Measurements from ENCODE around the gene PRX. TPM values are rescaled to one million over a fixed set of nuclear protein-coding genes. Genes with fewer than 3 reads are reported as not detected.
"Not testable (repeated sequence)": the region's sequence is repeated elsewhere in the genome, so short reads cannot be mapped to it uniquely, and the experiment has no call there.

The PRX gene
- total RNA-seq, 3 donors from 2014 or later, result 0.71 to 0.82 (median 0.79) TPM

- peaks cover 5% of the 10 kb centered on the region for H3K36me3 Mint-ChIP-seq (ENCODE audit: insufficient read depth)
- DNase-seq (peak; percentile 95), ATAC-seq (peak; percentile 77 to 80)
- no peaks in the 10 kb centered on the region for H3K27me3 Mint-ChIP-seq (ENCODE audit: low read depth)
- H3K9me3 Mint-ChIP-seq, result no peaks in the 10 kb centered on the region
- peaks cover 17% of the 10 kb centered on the region for H3K4me1 Mint-ChIP-seq (ENCODE audit: low read depth)
- peak within 1 kb of the TSS; percentile 97 for H3K4me3 Mint-ChIP-seq
Observed at GRCh38 chr19:40444000-40444824, 31.0 kb upstream of the PRX start, which contains the start of gene SERTAD3. SERTAD3 (minus strand) TSS chr19:40444335; CDS start chr19:40442080, 2,255 bp downstream.

- Mint-ChIP-seq H3K4me3 (peak overlapping the region; percentile 97), H3K27me3 (ENCODE audit: low read depth) (no peaks in the 10 kb centered on the region)
- ATAC-seq, result peak; percentile 82 to 83
Observed at GRCh38 chr19:40443131-40443999, 30.2 kb upstream of the PRX start.

GRCh38 chr19:40442328-40443130, 29.4 kb upstream of the PRX start:
- Mint-ChIP-seq H3K4me1 (ENCODE audit: low read depth) (peaks cover 17% of the 10 kb centered on the region), H3K4me3 (peak overlapping the region; percentile 97), H3K36me3 (ENCODE audit: insufficient read depth) (peaks cover 5% of the 10 kb centered on the region), H3K9me3 (no peaks in the 10 kb centered on the region), H3K27me3 (ENCODE audit: low read depth) (no peaks in the 10 kb centered on the region)
- ATAC-seq (no peak), DNase-seq (no peak)

More at GRCh38 chr19:40443131-40443999, 30.2 kb upstream of the PRX start:
- no peaks in the 10 kb centered on the region for H3K9me3 Mint-ChIP-seq
- H3K36me3 Mint-ChIP-seq (ENCODE audit: insufficient read depth), result peaks cover 5% of the 10 kb centered on the region
- DNase-seq, result peak; percentile 99
- peaks cover 17% of the 10 kb centered on the region for H3K4me1 Mint-ChIP-seq (ENCODE audit: low read depth)

- ATAC-seq, result no peak
- Mint-ChIP-seq H3K4me3 (peak overlapping the region; percentile 97), H3K4me1 (ENCODE audit: low read depth) (peaks cover 17% of the 10 kb centered on the region), H3K27me3 (ENCODE audit: low read depth) (no peaks in the 10 kb centered on the region), H3K9me3 (no peaks in the 10 kb centered on the region), H3K36me3 (ENCODE audit: insufficient read depth) (peaks cover 5% of the 10 kb centered on the region)
- DNase-seq, result no peak
Observed at GRCh38 chr19:40441719-40442253, 28.6 kb upstream of the PRX start.

GRCh38 chr19:40438284-40438683, 25.1 kb upstream of the PRX start:
- Mint-ChIP-seq H3K27me3 (ENCODE audit: low read depth) (no peaks in the 10 kb centered on the region), H3K9me3 (no peaks in the 10 kb centered on the region), H3K4me1 (ENCODE audit: low read depth) (peaks cover 20% of the 10 kb centered on the region), H3K36me3 (ENCODE audit: insufficient read depth) (peaks cover 5% of the 10 kb centered on the region), H3K4me3 (no peak overlapping the region)
- ATAC-seq, result no peak
- DNase-seq, result no peak

GRCh38 chr19:40433391-40434216, 20.4 kb upstream of the PRX start:
- peak overlapping the region; percentile 86 for H3K4me3 Mint-ChIP-seq
- H3K36me3 Mint-ChIP-seq (ENCODE audit: insufficient read depth), result no peaks in the 10 kb centered on the region
- H3K27me3 Mint-ChIP-seq (ENCODE audit: low read depth), result no peaks in the 10 kb centered on the region

GRCh38 chr19:40432760-40433159, 19.6 kb upstream of the PRX start:
- Mint-ChIP-seq H3K4me1 (ENCODE audit: low read depth) (peaks cover 13% of the 10 kb centered on the region), H3K4me3 (peak overlapping the region; percentile 86)
- not testable (repeated sequence) for DNase-seq; H3K36me3 Mint-ChIP-seq (ENCODE audit: insufficient read depth); H3K9me3 Mint-ChIP-seq; H3K27me3 Mint-ChIP-seq (ENCODE audit: low read depth); ATAC-seq

More at GRCh38 chr19:40433391-40434216, 20.4 kb upstream of the PRX start:
- no peak for DNase-seq
- H3K4me1 Mint-ChIP-seq (ENCODE audit: low read depth), result peaks cover 13% of the 10 kb centered on the region
- H3K9me3 Mint-ChIP-seq, result no peaks in the 10 kb centered on the region
- peak; percentile 92 to 93 for ATAC-seq

- H3K4me3 Mint-ChIP-seq, result no peak overlapping the region
- DNase-seq, result no peak
- no peak for ATAC-seq
- no peaks in the 10 kb centered on the region for H3K36me3 Mint-ChIP-seq (ENCODE audit: insufficient read depth)
- no peaks in the 10 kb centered on the region for H3K9me3 Mint-ChIP-seq
- no peaks in the 10 kb centered on the region for H3K27me3 Mint-ChIP-seq (ENCODE audit: low read depth)
- peaks cover 13% of the 10 kb centered on the region for H3K4me1 Mint-ChIP-seq (ENCODE audit: low read depth)
Observed at GRCh38 chr19:40431698-40432097, 18.5 kb upstream of the PRX start.

GRCh38 chr19:40430242-40430641, 17.1 kb upstream of the PRX start:
- H3K36me3 Mint-ChIP-seq (ENCODE audit: insufficient read depth); ATAC-seq; DNase-seq; H3K4me3 Mint-ChIP-seq; H3K27me3 Mint-ChIP-seq (ENCODE audit: low read depth); H3K9me3 Mint-ChIP-seq: not testable (repeated sequence)
- H3K4me1 Mint-ChIP-seq (ENCODE audit: low read depth), result peaks cover 19% of the 10 kb centered on the region

GRCh38 chr19:40428197-40428596, 15.0 kb upstream of the PRX start:
- not testable (repeated sequence) for H3K36me3 Mint-ChIP-seq (ENCODE audit: insufficient read depth); H3K4me3 Mint-ChIP-seq; DNase-seq; H3K27me3 Mint-ChIP-seq (ENCODE audit: low read depth); H3K9me3 Mint-ChIP-seq; ATAC-seq
- H3K4me1 Mint-ChIP-seq (ENCODE audit: low read depth), result peaks cover 18% of the 10 kb centered on the region

GRCh38 chr19:40425450-40426287, 12.5 kb upstream of the PRX start, which contains the start of gene SERTAD1:
SERTAD1 (minus strand) TSS chr19:40425992; CDS start chr19:40423546, 2,446 bp downstream.
- ATAC-seq (peak; percentile 87 to 91), DNase-seq (peak; percentile 100)
- peaks cover 24% of the 10 kb centered on the region for H3K4me1 Mint-ChIP-seq (ENCODE audit: low read depth)
- H3K36me3 Mint-ChIP-seq (ENCODE audit: insufficient read depth), result peaks cover 6% of the 10 kb centered on the region
- no peaks in the 10 kb centered on the region for H3K9me3 Mint-ChIP-seq
- no peaks in the 10 kb centered on the region for H3K27me3 Mint-ChIP-seq (ENCODE audit: low read depth)
- peak within 1 kb of the TSS; percentile 93 for H3K4me3 Mint-ChIP-seq

All from activated T-cell treated with anti-CD3 and anti-CD28 coated beads, Interleukin-2, amount 50 U/mL, for 4 hours (primary cell).